Transverse colon (tissue), 4 donors: Measurements from ENCODE around the gene PARP12.

Experiments used
- CTCF ChIP-seq, 5 experiments: fragments of 200-600 bp in 3 of 5; fragments of 450-650 bp in 2 of 5; sonication (generic) in 3 of 5; IDR thresholded peaks; 1 replicate in 2 of 5; 2 replicates in 3 of 5; pipeline ENCODE4 v1.5.1; 2016 to 2017; ENCODE audit warnings: antibody characterized with exemption in 5 of 5, inconsistent platforms in 3 of 5, mild to moderate bottlenecking in 2 of 5, moderate library complexity in 1 of 5
- EP300 ChIP-seq: sonication (generic); formaldehyde crosslinking; IDR thresholded peaks from one replicate; pipeline ENCODE4 v1.6.1; 2017; ENCODE audit warnings: antibody characterized with exemption, low read depth
- POLR2A ChIP-seq: fragments of 450-650 bp; IDR thresholded peaks from one replicate; pipeline ENCODE4 v1.6.1; 2016; ENCODE audit warnings: antibody characterized with exemption, mild to moderate bottlenecking, moderate library complexity
- POLR2AphosphoS5 ChIP-seq, 3 donors: sonication (generic); formaldehyde crosslinking; IDR thresholded peaks; one replicate each; pipeline ENCODE4 v1.6.1; 2016; ENCODE audit warnings: antibody characterized with exemption in 3 of 3

GRCh38 chr7:139987691-139988516 is 74.8 kb downstream of the PARP12 start:
- TF ChIP-seq POLR2A (no peak), CTCF (IDR thresholded peaks at IDR 0.05) (no peak), POLR2AphosphoS5 (IDR thresholded peaks at IDR 0.05) (no peak), EP300 (no peak)
